CMK (cell line): ENCODE measurements around the gene SMIM28.

ENCODE experiments used
- DNase-seq: peaks from one replicate; pipeline ENCODE4 v3.0.0-alpha.2; 2010; ENCODE audit warnings: low read depth

SMIM28 gene

DNA sequence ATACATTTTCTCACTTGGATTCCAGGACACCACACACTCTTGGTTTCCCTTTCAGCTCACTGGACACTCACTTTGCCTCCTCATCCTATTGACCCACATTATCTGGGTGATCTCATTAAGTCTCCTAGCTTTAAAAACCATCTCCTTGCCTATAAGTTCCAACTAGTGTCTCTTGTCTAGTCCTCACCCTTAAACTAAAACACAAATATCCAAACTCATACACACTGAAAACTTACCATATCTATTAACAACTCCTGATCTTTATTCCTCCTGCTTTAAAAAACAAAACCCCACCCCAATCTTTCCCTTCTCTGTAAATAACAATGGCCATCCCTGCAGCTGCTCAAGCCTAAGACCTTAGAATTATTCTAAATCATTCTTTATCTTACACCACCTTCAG, 3.5 kb upstream of the SMIM28 start:
- DNase-seq, result no peak

DNA sequence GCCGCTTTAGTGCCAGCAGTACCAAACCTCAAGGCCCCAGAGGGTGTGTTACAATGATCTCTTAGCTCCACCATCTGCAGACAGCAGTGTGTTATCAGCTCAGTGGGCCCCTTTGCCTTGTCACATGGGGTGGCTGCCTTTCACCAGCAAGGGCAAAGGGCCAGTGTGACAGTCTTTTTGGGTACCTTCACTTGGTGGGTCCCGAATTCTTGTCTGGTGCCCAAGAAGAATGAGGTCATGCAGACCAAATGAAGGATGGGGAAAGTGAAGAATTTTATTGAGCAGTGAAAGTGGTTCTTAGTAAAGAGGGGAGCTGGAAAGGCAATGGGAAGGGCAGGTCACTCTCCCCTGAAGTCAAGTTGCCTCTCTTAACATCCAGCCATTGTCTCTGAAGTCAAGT, 2.9 kb upstream of the SMIM28 start:
- DNase-seq, result no peak

DNA sequence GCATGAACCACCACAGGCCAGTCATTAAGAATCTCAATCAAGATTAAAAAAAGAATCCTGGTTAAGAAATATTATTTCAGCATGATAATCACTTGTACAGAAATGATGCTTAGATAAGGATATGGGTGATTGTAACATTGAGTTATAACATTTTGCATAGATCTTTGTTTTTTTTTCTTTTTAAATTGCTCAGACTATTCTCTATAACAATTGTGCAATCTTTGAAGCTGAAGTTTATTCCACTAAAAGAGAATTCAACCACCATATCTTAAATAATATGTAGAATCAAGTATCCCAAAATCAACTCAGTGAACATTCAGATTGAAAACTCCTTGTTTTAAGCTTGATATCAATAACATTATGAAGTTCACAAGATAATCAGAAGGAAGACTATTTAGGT, 663 bp upstream of the SMIM28 start:
- no peak for DNase-seq

DNA sequence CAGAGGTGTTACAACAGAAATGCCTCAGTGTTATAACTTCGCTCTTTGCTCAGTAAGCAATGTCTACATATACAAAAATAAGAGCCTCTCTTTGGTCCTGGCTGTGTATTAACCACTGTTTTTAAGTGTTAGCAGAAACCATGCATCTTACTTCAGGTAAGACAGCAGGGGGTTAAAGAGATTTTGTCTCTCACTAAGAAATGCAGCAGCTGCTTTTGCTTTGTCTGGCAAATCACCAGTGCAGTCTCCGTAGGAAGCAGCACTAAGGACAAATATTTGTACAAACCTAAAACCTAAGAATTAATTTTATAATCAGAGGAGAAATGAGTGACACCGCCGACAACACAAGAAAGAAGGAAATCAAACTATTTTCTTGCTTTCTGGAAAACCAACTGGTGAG, 758 bp downstream of the SMIM28 start:
- no peak for DNase-seq

DNA sequence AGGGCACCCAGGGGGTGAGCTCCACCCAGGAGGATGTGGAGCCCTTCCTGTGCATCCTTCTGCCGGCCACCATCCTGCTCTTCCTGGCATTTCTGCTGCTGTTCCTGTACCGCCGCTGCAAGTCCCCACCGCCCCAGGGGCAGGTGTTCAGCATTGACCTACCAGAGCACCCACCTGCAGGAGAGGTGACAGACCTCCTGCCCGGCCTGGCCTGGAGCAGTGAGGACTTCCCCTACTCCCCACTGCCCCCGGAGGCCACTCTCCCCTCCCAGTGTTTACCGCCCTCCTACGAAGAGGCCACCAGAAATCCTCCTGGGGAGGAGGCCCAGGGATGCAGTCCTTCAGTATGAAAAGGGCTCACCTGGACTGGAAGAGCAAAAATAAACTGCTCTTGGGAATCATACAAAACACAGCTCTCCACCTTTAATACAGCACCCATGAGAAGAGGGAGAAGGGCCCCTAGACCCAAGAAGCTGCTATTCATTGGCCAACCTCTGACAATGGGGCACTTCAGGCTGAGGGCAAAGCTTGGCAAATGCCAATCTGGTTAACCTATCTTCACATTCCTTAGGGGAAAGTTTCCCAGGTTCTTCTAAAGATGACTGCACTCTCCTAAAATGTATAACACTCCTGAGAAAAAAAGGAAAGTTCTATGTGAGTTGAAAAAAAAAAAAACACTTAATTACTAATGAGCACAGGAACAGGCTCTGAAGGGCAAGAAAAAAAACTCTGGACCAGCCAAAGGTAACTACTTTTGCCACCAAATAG, 5.0 kb downstream of the SMIM28 start:
- no peak for DNase-seq

DNA sequence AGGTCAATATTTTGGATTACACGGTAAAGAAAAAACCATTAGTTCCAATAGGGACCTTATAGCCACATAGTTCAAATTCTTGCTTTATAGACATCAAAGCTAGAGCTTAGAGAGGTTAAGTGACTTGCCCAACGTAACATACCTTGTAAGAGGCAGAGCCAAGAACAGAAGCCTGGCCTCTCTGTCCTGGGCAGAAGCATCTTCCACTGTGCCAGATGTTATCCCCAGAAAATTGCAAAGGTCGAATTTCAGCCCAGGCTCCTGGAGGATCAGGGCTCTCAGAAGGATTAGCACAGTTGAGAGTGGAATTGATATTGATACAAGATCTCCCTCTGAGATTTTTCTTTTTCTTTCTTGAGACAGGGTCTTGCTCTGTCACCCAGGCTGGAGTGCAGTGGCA, 6.1 kb downstream of the SMIM28 start:
- DNase-seq, result no peak

DNA sequence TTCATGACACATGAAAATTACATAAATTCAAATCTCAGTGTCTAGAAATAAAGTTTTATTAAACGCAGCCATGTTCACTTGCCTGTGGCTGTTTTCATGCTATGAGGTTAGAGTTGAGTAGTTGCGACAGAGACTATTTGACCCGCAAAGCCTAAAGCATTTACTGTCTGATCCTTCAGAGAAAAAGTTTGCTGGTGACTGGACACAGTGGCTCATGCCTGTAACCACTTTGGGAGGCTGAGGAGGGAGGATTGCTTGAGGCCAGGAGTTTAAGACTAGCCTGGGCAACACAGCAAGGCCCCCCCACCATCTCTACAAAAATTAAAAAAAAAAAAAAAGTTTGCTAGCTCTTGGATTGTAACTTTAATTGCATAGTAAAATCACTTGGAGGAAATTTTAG, 9.2 kb downstream of the SMIM28 start:
- DNase-seq, result no peak

DNA sequence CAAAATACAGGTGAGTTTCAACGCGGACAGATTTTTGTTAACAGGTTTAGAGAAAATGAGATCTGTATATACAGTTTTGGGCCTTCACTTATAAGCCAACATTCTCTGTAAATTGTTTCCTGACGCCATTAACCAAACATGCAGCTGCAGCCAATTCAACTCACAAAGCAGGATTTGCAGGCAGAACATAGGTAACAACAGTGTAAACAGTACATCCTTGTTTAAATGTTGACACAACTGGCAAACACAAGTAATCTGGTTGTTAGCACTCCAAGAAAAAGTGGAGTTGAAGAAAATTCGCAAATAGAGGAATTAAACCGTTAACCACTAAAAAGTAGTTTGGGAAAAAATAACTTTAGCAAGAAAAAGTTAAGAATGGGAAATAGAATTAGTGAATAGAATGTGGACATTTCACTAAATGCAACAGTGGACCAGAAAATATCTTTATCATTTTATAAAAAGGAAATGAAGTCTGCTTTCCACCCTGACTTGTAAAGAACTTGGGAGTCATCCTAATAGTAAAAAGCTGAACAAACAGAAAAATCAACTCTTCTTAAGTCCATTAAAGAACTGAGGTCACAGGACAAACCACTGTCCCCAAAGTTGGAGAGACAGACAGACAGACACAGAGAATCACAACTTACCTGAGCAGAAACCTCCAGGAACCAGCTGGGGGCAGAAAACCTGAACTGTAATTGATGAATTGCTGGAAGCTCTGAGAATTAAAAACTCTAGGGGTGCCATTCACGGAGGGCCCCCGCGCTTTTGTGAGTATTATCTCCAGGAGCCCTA, 10.1 kb downstream of the SMIM28 start:
- DNase-seq, result no peak

DNA sequence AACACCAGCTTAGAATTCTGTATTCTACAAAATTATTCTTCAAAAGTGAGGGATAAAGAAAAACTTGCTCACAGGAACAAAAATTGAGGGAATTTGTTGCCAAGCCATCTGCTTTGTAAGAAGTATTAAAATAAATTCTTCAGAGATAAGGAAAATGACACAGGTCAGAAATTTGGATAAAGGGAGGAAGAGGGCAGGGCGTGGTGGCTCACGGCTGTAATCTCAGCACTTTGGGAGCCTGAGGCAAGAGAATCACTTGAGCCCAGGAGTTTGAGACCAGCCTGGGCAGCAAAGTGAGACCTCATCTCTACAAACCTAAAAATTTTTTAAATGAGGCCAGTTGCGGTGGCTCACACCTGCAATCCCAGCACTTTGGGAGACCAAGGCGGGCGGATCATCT, 11.8 kb downstream of the SMIM28 start:
- no peak for DNase-seq

DNA sequence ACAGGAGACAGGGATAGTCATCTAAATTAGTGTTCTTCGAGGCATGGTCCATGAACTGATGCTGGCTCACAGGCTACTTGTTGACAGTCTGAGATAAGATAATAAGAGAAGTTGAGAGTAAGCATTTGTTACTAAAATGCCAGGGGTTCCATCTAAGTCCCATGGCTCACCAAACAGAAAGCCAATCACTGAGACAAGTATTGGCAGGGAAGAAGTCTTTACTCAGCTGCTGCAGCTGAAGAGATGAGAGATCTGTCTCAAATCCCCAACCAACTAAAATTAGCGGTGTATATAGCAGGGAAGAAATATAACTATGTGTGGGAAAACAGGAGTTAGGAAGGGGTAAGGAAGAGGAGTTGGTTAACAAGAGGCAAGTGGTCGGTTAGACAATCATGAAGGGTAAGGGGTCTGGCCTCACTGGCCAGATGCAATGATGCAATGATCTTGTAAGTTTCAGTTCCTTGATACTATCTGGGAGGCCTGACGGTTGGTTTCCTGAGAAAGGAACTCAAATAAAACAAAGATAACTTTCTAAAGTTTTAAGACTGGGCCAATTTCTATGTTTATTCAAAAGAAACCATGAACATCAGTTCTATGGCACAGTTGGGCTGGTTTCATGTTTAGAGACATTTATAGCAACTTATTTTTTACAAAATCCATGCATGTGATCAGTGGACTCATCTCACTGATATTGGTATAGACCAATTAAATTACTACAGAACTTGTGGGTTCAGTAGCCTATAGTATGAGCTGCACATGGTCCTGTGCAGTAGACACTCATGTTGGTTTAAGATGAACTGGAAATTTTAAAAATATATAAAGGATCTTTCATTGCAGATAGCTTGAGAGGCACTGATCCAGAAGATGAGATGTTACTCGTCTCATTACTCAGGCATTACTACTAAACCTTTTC, 16.4 kb downstream of the SMIM28 start:
- no peak for DNase-seq

DNA sequence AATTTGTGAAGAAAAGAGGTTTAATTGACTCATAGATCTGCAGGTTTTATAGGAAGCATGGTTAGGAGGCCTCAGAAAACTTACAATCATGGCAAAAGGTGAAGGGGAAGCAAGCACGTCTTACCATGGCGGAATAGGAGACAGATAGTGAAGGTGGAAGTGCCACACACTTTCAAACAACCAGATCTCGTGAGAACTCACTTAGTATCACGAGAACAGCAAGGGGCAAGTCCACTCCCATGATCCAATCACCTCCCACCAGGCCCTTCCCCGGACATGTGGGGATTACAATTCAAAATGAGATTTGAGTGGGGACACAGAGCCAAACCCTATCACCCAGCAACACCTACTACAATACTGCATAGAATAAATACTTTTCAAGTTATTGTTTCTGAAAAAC, 19.0 kb downstream of the SMIM28 start:
- no peak for DNase-seq

DNA sequence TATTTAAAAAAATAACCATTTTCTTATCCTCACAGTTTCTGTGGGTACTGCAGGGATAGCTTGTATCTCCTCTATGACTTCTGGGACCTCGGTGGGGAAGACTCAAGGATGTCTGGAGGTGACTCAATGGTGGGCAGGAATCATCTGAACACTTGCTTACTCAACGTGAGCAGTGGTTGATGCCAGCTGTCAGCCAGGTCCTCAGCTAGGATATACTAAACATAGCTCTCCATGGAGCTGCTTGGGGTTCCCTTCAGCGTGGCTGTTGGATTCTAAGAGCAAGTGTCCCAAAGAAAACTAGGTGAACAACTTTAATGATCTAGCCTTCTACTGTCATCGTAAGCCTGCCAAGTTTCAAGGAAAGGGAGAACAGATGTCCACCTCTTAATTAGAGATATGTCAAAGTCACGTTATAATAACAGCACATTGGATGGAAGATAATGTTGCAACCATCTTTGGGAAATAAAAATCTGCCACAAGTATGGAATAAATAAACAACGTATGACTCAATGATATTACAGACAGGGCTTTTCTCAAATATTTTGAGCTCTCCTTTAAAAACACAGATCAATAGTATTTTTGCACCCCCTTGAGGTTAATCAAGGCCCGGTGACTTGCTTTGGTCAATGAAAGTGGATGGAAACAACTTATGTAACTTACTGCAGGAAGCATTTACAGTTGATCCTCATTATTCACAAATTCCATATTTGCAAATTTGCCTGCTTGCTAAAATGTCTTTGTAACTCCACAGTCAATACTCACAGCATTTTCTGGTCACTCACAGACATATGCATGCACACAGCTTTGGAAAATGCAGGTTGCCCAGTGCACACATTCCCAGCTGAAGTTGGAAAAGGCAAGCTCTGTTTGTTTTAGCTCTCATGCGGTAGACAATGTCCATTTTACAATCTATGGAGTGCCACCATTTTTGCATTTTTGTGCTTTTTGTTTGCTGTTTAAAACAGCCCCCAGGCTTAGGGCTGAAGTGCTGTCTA, 19.7 kb downstream of the SMIM28 start:
- DNase-seq, result no peak

DNA sequence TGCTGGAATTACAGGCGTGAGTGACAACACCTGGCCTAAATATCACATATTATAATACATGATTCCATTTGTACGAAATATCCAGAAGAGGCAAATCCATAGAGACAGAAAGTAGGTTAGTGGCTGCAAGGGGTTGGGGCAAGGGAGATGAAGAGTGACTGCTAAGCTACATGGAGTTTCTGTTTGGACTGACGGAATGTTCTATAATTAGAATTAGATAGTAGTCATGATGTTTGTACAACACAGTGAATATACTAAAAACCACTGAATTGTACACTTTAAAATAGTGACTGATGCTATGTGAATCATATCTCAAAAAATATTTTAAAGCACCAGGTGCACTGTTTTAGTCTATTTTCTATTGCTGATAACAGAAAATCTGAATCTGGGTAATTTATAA, 22.6 kb downstream of the SMIM28 start:
- DNase-seq, result no peak

DNA sequence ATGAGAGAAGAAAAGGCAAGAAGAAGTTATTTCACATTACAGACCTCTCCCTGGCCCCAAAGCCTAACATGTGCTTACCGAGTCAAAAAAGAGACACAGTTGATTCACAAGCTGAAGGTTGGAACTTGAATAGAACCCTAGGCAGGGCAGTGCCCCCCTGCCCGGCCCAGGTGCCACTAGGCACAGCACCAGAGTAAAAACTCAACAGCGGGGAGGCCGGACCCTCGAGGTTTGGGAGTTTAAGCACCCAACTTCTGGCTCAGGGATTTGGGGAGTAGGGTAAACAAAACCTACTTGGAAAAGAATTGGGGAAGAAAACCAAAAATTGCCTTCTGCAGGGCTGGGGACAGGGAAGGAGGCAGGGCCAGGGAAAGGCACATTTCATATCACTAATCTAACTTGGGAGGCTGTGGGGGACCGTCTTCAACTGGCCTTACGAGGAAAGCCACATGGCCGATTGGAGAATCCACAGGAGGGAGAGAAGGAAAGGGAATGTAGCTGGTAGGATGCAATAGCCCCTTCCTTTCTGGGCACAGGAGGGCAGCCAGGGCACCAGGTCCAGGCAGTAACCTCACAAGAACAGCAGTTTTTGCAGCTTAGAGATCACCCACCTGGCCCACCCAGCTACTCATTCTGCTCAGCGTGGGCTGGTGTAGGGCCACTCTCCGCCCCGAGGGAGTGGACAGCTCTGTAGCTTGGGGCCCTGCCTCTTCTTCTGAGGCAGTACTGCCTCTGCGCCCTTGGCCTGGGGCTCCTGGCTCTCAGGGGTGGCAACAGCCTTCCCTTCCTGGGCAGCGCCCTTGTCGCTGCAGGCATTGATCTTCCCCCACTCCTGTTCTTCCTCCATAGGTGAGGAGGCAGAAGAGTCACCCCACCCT, 24.5 kb downstream of the SMIM28 start:
- no peak for DNase-seq

DNA sequence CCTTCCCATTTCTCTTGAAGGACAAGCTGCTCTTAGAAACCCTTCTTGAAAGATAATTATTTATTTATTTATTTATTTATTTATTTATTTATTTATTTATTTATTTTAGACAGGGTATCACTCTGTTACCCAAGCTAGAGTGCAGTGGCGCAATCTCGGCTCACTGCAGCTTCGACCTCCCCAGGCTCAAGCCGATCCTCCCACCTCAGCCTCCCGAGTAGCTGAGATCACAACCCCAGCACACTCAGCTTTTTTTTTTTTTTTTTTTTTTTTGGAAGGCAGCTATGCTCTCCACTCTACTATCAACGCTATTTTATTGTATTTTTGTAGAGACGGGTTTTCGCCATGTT, 25.1 kb downstream of the SMIM28 start:
- no peak for DNase-seq

DNA sequence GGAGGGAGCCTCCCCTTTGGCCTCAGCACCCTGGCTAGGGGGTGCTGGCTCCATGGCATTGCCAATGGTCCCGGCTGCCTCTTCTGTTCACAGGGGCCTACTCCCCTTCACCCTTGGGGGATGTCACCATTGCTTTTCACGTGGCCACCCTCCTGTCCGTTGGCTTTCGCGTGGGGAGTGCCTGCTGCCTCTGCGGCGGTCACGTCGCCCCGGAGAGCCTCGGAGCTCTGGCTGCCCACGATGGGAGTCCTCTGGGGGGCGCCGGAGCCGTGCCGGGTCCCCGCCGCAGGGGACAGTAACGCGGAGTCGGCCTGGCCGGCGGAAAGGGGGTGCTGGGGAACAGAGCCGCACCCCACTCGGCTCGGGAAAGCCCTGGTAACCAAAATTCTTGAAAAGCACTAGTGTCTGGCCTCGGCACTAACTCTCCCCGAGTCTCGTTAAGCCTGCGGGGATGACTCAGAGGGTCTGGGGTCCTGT, 25.7 kb downstream of the SMIM28 start:
- no peak for DNase-seq

DNA sequence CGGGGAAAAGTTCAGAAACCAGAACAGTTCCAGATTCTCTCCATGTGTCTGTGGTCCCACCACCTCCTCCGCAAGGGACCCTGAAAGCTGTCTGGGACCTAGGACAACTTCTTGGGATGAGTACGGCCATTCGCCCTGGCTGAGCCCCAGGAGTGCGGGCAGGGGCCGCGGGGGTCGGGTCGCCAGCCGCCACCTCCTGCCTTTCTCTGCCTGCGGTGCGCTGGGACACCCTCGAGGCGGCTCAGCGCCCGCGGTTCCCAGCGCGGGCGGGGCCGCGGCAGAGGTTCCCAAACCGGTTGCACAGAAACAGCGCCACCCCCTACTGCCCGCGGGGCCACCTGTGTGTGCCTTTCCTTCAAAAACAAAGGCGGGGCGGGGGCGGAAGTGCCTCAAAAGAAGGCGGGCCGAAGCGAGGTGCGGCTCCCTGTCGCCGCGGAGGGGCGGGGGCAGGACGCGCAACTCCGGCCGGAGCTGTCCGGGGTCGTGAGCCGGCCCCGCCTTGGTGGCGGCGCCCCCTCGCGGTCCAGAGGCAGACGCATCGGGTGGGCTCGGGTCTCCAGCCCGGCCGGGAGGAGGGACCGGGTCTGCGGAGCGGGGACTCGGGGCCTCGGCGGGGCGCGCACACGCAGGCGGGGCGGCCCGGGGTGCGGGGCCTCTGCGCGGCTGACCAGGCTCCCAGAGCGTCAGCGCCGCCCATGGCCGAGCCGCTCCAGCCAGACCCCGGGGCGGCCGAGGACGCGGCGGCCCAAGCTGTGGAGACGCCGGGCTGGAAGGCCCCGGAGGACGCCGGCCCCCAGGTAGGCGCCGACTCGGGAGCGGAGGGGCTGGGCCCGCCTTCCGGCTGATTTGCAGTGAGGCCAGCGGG, 26.3 kb downstream of the SMIM28 start, which contains the start of gene HEBP2:
Gene HEBP2, plus strand, starts transcription at position 423 of the 865 bp plus-strand sequence. Its CDS starts 273 bp downstream, at position 696.
- peak; percentile 67 for DNase-seq

DNA sequence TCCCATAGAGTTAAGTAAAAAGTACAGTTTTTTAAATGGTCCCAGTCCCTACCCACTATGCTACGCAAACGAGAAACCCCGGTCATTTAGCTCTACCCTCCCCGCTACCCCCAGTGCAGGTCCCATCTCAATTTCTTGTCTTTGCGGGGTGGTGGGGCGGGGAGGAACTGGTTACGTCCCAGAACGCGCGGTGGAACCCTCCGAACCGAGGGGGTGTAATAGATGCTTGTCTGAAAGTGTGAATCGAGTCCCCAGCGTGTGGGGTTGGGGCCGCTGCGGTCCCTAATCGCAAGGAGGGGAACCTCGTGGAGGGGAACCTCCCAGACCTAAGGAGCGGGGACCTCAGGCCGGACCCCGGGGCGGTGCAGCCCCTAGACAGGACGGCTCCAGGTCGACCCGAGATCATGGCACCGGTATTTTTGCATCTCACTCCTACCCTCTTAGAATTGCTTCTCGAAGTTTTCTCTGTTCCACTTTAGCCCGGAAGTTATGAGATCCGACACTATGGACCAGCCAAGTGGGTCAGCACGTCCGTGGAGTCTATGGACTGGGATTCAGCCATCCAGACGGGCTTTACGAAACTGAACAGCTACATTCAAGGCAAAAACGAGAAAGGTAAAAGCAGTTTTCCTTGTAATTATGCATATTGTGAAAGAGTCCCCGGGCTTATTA, 27.1 kb downstream of the SMIM28 start:
- DNase-seq, result no peak
